B cell (primary cell): ENCODE measurements around the gene NPHP4. TPM values are rescaled to one million over a fixed set of nuclear protein-coding genes. Genes with fewer than 3 reads are reported as not detected.

Experiments used
- ATAC-seq: fragments of 200-7000 bp; cut with Tn5 transposase; one replicate; pipeline ENCODE4 v1.10.0; 2021; ENCODE audit warnings: low read depth, mild to moderate bottlenecking, moderate number of reproducible peaks, moderate library complexity
- CTCF ChIA-PET: fragments of 350-600 bp; sonication (Branson Sonifier 250); formaldehyde crosslinking; loops from one replicate; lab custom pipeline; 2021; ENCODE audit warnings: antibody characterized with exemption, inconsistent platforms; lab: Charles Lee
- POLR2A ChIA-PET: fragments of 350-600 bp; sonication (Branson Sonifier 250); formaldehyde crosslinking; loops from one replicate; lab custom pipeline; 2021; ENCODE audit warnings: antibody characterized with exemption; lab: Charles Lee
- DNase-seq: peaks from one replicate; pipeline ENCODE4 v3.0.0; 2013
- H2AFZ ChIP-seq: 2 replicates; pipeline ENCODE4 v1.6.1; 2012; ENCODE audit warnings: mild to moderate bottlenecking, low read depth, low read length; ENCODE audit not compliant: insufficient read depth, poor library complexity, severe bottlenecking
- H3K27ac ChIP-seq, 2 donors: 1 replicate in 1 of 2; 2 replicates in 1 of 2; pipeline ENCODE4 v1.5.1; 2012 to 2013; ENCODE audit warnings: low read length in 2 of 2, mild to moderate bottlenecking in 2 of 2, moderate library complexity in 1 of 2
- H3K27me3 ChIP-seq, 4 experiments: fragments of 200-600 bp in 1 of 4; sonication (generic) in 1 of 4; replicated peaks in 1 of 4; 1 replicate in 2 of 4; 2 replicates in 2 of 4; pipeline versions ENCODE4 v1.6.1 to v1.7.0; 2013 to 2016; ENCODE audit warnings: low read length in 3 of 4, mild to moderate bottlenecking in 2 of 4, mixed read lengths in 1 of 4, moderate library complexity in 1 of 4; ENCODE audit not compliant: insufficient read depth in 4 of 4, control insufficient read depth in 3 of 4; ENCODE audit errors: control extremely low read depth in 1 of 4
- H3K36me3 ChIP-seq, 2 experiments: replicated peaks in 1 of 2; 1 replicate in 1 of 2; 2 replicates in 1 of 2; pipeline versions ENCODE4 v1.6.1 to v1.7.1; 2013; ENCODE audit warnings: low read length in 1 of 2; ENCODE audit not compliant: insufficient read depth in 2 of 2, control insufficient read depth in 1 of 2; ENCODE audit errors: control extremely low read depth in 1 of 2, extremely low read depth in 1 of 2
- H3K4me1 ChIP-seq, 2 donors: fragments of 200-600 bp in 1 of 2; sonication (generic) in 1 of 2; 1 replicate in 1 of 2; 2 replicates in 1 of 2; pipeline versions ENCODE4 v1.5.1 to v1.6.1; 2013 to 2017; ENCODE audit warnings: low read length in 2 of 2; ENCODE audit not compliant: control insufficient read depth in 2 of 2, insufficient read depth in 2 of 2
- H3K4me2 ChIP-seq: replicated peaks from 2 replicates; pipeline ENCODE3; 2012; ENCODE audit warnings: mild to moderate bottlenecking, low read depth, low read length; ENCODE audit not compliant: poor library complexity, severe bottlenecking
- H3K4me3 ChIP-seq, 5 experiments: fragments of 200-600 bp in 1 of 5; sonication (generic) in 1 of 5; 1 replicate in 3 of 5; 2 replicates in 2 of 5; pipeline versions ENCODE4 v1.5.1 to v1.7.0; 2011 to 2016; ENCODE audit warnings: low read length in 4 of 5, mild to moderate bottlenecking in 4 of 5, low read depth in 2 of 5, control low read depth in 1 of 5, moderate library complexity in 1 of 5; ENCODE audit not compliant: insufficient read depth in 1 of 5; ENCODE audit errors: control extremely low read depth in 1 of 5, extremely low read depth in 1 of 5
- H3K79me2 ChIP-seq: fragments of 200-600 bp; sonication (generic); one replicate; pipeline ENCODE4 v1.6.0; 2016; ENCODE audit warnings: low read length; ENCODE audit not compliant: control insufficient read depth, insufficient read depth
- H3K9ac ChIP-seq: fragments of 200-600 bp; sonication (generic); 2 replicates; pipeline ENCODE4 v1.6.1; 2017; ENCODE audit warnings: mild to moderate bottlenecking, low read length, moderate library complexity
- H3K9me3 ChIP-seq, 3 donors: one replicate each; pipeline versions ENCODE4 v1.6.1 to v1.7.1; 2013; ENCODE audit warnings: low read length in 2 of 3; ENCODE audit not compliant: control insufficient read depth in 2 of 3, insufficient read depth in 1 of 3; ENCODE audit errors: control extremely low read depth in 1 of 3
- H4K20me1 ChIP-seq: 2 replicates; pipeline ENCODE4 v1.6.0; 2012; ENCODE audit warnings: mild to moderate bottlenecking, low read length; ENCODE audit not compliant: insufficient read depth, control insufficient read depth, poor library complexity, severe bottlenecking
- H3K27ac Mint-ChIP-seq: one replicate; pipeline ENCODE4 v1.8.0; 2021; ENCODE audit warnings: mixed read lengths
- H3K27me3 Mint-ChIP-seq: one replicate; pipeline ENCODE4 v1.8.0; 2021; ENCODE audit warnings: mixed read lengths
- H3K4me1 Mint-ChIP-seq: one replicate; pipeline ENCODE4 v1.8.0; 2021; ENCODE audit warnings: mixed read lengths
- H3K4me3 Mint-ChIP-seq: one replicate; pipeline ENCODE4 v1.8.0; 2021; ENCODE audit warnings: mixed read lengths
- H3K9me3 Mint-ChIP-seq: one replicate; pipeline ENCODE4 v1.8.0; 2022; ENCODE audit warnings: mixed read lengths; ENCODE audit not compliant: insufficient read depth
- EZH2 ChIP-seq: IDR thresholded peaks from 2 replicates; pipeline ENCODE4 v1.6.1; 2012; ENCODE audit warnings: borderline replicate concordance, low read depth, mild to moderate bottlenecking, moderate library complexity, low read length; ENCODE audit not compliant: insufficient read depth, poor library complexity, severe bottlenecking
- WGBS: methylation state at CpG from one replicate; pipeline ENCODE4 v1.1.5; 2013; ENCODE audit warnings: missing lambda C conversion rate; ENCODE audit not compliant: insufficient coverage; 5-methylcytosine and 5-hydroxymethylcytosine counted together
- intact Hi-C: fragments of 100-400 bp; cut with micrococcal nuclease; formaldehyde crosslinking; loops from one replicate; pipeline ENCODE4 v1.10.0; 2022
- polyA plus RNA-seq: library from polyadenylated mRNA; depleted of rRNA; stranded (reverse); fragments of >200 nt; gene quantifications from 2 replicates; pipeline ENCODE4 v1.2.3, GENCODE V29; 2012
- total RNA-seq, 2 donors: library from RNA; stranded (reverse); fragments of 120-200 nt in 1 of 2; gene quantifications; 1 replicate in 1 of 2; 2 replicates in 1 of 2; pipeline versions ENCODE4 v1.2.3 to v1.2.4, GENCODE V29; 2013 to 2022
- TF ChIP-seq, protein P1 (sequence below): fragments of 200-600 bp; IDR thresholded peaks from one replicate; pipeline ENCODE4 v1.8.0; 2022; ENCODE audit warnings: antibody characterized with exemption, mild to moderate bottlenecking

Gene NPHP4
- total and polyA plus RNA-seq, 2 donors (not counting 1 experiment from before 2014, with no cell fraction given), result 6.5 to 14.8 TPM

DNA sequence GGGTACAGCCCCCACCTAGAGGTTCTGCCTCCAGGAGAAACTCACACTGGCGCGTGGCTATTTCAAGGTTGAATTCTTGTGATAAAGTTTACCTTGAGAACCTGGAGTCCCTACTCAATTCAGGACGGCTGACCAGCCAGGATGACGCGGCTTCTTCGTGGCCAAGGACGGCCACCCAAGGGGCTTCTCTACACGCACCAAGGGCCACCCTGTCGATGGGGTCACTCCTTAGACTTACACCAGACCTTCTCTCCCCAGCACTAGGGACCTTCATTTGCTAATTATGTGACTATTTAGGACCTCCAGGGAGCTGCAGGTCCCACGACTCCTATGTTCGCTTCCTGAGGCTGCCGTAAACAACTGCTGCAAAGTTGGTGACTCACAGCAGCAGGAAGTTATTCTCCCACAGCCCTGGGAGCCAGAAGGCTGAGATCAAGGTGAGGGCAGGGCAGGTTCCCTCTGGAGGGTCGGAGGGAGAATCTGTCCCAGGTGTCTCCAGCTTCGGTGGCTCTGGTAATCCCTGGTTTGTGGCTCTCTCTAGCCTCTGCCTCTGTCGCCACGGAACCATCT is 135.9 kb downstream of the NPHP4 start:
- Histone ChIP-seq H3K4me2 (no peak overlapping the region), H3K79me2 (no peaks in the 10 kb centered on the region), H3K27ac (no peak overlapping the region), H3K9ac (no peak overlapping the region), H3K4me1 (no peaks in the 10 kb centered on the region), H2AFZ (no peak overlapping the region), H3K27me3 (no peaks in the 10 kb centered on the region), H3K36me3 (no peaks in the 10 kb centered on the region), H3K4me3 (no peak overlapping the region), H3K9me3 (peaks cover 0 to 5% (median 0%) of the 10 kb centered on the region in 3 donors), H4K20me1 (no peaks in the 10 kb centered on the region)
- ChIA-PET POLR2A (no interaction called here), CTCF (no interaction called here)
- no peaks in the 10 kb centered on the region for H3K27me3 Mint-ChIP-seq
- TF ChIP-seq EZH2, result no peak
- TF ChIP-seq, protein P1, sequence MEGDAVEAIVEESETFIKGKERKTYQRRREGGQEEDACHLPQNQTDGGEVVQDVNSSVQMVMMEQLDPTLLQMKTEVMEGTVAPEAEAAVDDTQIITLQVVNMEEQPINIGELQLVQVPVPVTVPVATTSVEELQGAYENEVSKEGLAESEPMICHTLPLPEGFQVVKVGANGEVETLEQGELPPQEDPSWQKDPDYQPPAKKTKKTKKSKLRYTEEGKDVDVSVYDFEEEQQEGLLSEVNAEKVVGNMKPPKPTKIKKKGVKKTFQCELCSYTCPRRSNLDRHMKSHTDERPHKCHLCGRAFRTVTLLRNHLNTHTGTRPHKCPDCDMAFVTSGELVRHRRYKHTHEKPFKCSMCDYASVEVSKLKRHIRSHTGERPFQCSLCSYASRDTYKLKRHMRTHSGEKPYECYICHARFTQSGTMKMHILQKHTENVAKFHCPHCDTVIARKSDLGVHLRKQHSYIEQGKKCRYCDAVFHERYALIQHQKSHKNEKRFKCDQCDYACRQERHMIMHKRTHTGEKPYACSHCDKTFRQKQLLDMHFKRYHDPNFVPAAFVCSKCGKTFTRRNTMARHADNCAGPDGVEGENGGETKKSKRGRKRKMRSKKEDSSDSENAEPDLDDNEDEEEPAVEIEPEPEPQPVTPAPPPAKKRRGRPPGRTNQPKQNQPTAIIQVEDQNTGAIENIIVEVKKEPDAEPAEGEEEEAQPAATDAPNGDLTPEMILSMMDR, result no peak
- 66% methylated on average over 16 of the region's 16 CpGs for WGBS
- H3K4me1 Mint-ChIP-seq, result no peaks in the 10 kb centered on the region
- H3K27ac Mint-ChIP-seq, result no peak overlapping the region
- H3K4me3 Mint-ChIP-seq, result no peak overlapping the region
- intact Hi-C loops, result no loop called here
- ATAC-seq (no peak), DNase-seq (no peak)
- H3K9me3 Mint-ChIP-seq, result no peaks in the 10 kb centered on the region

DNA sequence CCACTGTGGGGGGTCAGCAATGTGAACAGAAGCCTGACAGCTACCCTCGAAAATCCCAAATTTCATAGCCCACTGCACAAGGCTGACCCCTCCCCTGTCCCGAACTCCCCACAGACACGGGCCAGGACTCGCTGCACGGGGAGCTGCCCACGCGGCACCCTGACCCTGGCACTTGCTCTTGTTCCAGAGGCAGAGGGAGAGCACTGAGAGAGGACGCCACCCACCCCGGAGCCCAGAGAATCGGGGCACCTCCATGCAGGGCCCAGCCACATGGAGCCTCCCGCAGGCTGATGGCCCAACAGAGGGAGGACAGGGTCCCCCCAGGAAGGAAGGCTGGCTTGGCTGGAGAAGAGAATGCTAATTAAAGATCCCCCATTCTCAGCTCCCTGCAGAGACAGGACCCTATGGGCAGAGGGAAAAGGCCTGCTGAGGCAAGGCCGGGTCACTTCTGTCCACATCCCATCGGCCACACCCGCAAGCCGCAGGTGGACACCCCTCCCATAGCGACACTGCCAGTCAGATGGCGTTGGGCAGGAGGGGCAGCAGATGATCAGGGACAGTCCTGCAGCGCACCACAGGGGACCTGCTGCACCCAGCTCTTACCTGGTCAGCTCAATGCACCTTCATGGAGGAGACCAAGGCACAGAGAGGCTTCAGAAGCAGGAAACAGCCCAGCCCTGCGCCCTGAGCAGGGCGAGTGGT is 136.9 kb downstream of the NPHP4 start:
- Mint-ChIP-seq H3K27ac (no peak overlapping the region), H3K4me1 (no peaks in the 10 kb centered on the region), H3K27me3 (no peaks in the 10 kb centered on the region), H3K4me3 (no peak overlapping the region), H3K9me3 (no peaks in the 10 kb centered on the region)
- ChIA-PET CTCF (no interaction called here), POLR2A (no interaction called here)
- Histone ChIP-seq H3K27me3 (no peaks in the 10 kb centered on the region), H3K4me2 (no peak overlapping the region), H3K36me3 (no peaks in the 10 kb centered on the region), H3K79me2 (no peaks in the 10 kb centered on the region), H3K4me3 (no peak overlapping the region), H2AFZ (no peak overlapping the region), H3K4me1 (no peaks in the 10 kb centered on the region), H3K9ac (no peak overlapping the region), H3K27ac (no peak overlapping the region), H3K9me3 (peaks cover 0 to 5% (median 0%) of the 10 kb centered on the region in 3 donors), H4K20me1 (no peaks in the 10 kb centered on the region)
- no peak for DNase-seq
- WGBS, result 92% methylated on average over 19 of the region's 20 CpGs
- intact Hi-C loops, result no loop called here
- TF ChIP-seq, protein P1, result no peak
- no peak for TF ChIP-seq EZH2
- no peak for ATAC-seq
